H1 (cell line): ENCODE measurements around the gene GLP1R. TPM values are rescaled to one million over a fixed set of nuclear protein-coding genes. Genes with fewer than 3 reads are reported as not detected.

Source experiments
- CTCF ChIA-PET: fragments of 300-600 bp; sonication (Branson Sonifier 250); formaldehyde crosslinking; loops from one replicate; lab custom pipeline; 2021; ENCODE audit not compliant: partially characterized antibody; lab: Charles Lee
- POLR2A ChIA-PET: fragments of 300-600 bp; sonication (Branson Sonifier 250); formaldehyde crosslinking; loops from one replicate; lab custom pipeline; 2021; ENCODE audit warnings: inconsistent platforms; ENCODE audit not compliant: partially characterized antibody; lab: Charles Lee
- DNase-seq, 2 experiments: peaks; one replicate each; pipeline versions ENCODE4 v3.0.0 to v3.0.0-alpha.2; 2010 to 2022; ENCODE audit warnings: low spot score in 2 of 2, low read depth in 1 of 2, mixed read lengths in 1 of 2
- FAIRE-seq: peaks from 2 replicates; lab custom pipeline; 2011; peaks lifted over from hg19 to GRCh38; lab: Jason Lieb, UNC
- H2AFZ ChIP-seq: 2 replicates; pipeline ENCODE4 v1.8.1; 2012; ENCODE audit warnings: low read length, inconsistent platforms
- H2AK5ac ChIP-seq: 2 replicates; pipeline ENCODE4 v1.6.1; 2013; ENCODE audit warnings: low read depth, low read length
- H2BK120ac ChIP-seq: replicated peaks from 2 replicates; pipeline ENCODE3; 2013; ENCODE audit warnings: low read depth, low read length, inconsistent platforms
- H2BK12ac ChIP-seq: 2 replicates; pipeline ENCODE4 v1.6.1; 2013; ENCODE audit warnings: low read depth, low read length
- H2BK15ac ChIP-seq: 2 replicates; pipeline ENCODE4 v1.6.1; 2013; ENCODE audit warnings: low read length
- H2BK20ac ChIP-seq: 2 replicates; pipeline ENCODE4 v1.6.1; 2013; ENCODE audit warnings: low read length
- H2BK5ac ChIP-seq: 2 replicates; pipeline ENCODE4 v1.6.1; 2013; ENCODE audit warnings: low read depth, low read length
- H3K14ac ChIP-seq: 2 replicates; pipeline ENCODE4 v1.6.1; 2013; ENCODE audit warnings: inconsistent platforms; ENCODE audit not compliant: insufficient read length
- H3K18ac ChIP-seq: 2 replicates; pipeline ENCODE4 v1.6.1; 2013; ENCODE audit warnings: low read length; ENCODE audit errors: extremely low read depth
- H3K23ac ChIP-seq: 2 replicates; pipeline ENCODE4 v1.6.1; 2013; ENCODE audit warnings: inconsistent platforms; ENCODE audit not compliant: insufficient read length
- H3K23me2 ChIP-seq: 2 replicates; pipeline ENCODE4 v1.6.1; 2013; ENCODE audit warnings: low read depth, low read length
- H3K27ac ChIP-seq: 2 replicates; pipeline ENCODE4 v1.6.1; 2011; ENCODE audit warnings: low read depth, low read length, inconsistent platforms
- H3K27me3 ChIP-seq, 4 experiments: replicated peaks in 1 of 4; 1 replicate in 1 of 4; 2 replicates in 3 of 4; pipeline versions ENCODE4 v1.6.1 to v1.8.1; 2011 to 2013; ENCODE audit warnings: low read length in 3 of 4, mild to moderate bottlenecking in 3 of 4, inconsistent platforms in 2 of 4, mixed read lengths in 2 of 4, moderate library complexity in 1 of 4; ENCODE audit not compliant: control insufficient read depth in 3 of 4, insufficient read depth in 3 of 4; ENCODE audit errors: extremely low read depth in 1 of 4
- H3K36me3 ChIP-seq, 4 experiments: 2 replicates each; pipeline versions ENCODE4 v1.6.1 to v1.8.1; 2011 to 2013; ENCODE audit warnings: mild to moderate bottlenecking in 4 of 4, low read length in 3 of 4, moderate library complexity in 2 of 4, control low read depth in 1 of 4, inconsistent platforms in 1 of 4; ENCODE audit not compliant: insufficient read depth in 4 of 4, control insufficient read depth in 2 of 4
- H3K4ac ChIP-seq: replicated peaks from 2 replicates; pipeline ENCODE3; 2013; ENCODE audit warnings: low read length, low read depth, mixed read lengths, inconsistent platforms; ENCODE audit not compliant: insufficient read length
- H3K4me1 ChIP-seq, 4 experiments: replicated peaks in 1 of 4; 1 replicate in 1 of 4; 2 replicates in 3 of 4; pipeline versions ENCODE4 v1.6.1 to v1.8.1; 2011 to 2013; ENCODE audit warnings: low read length in 3 of 4, inconsistent platforms in 2 of 4, mixed read lengths in 1 of 4; ENCODE audit not compliant: insufficient read depth in 4 of 4, control insufficient read depth in 3 of 4
- H3K4me2 ChIP-seq, 2 experiments: 2 replicates each; pipeline versions ENCODE4 v1.6.1 to v1.8.1; 2011 to 2013; ENCODE audit warnings: low read depth in 2 of 2, low read length in 2 of 2, control low read depth in 1 of 2, inconsistent platforms in 1 of 2, mild to moderate bottlenecking in 1 of 2; ENCODE audit not compliant: insufficient read depth in 1 of 2
- H3K4me3 ChIP-seq, 4 experiments: fragments of 200-600, 300-600 bp in 1 of 4; sonication (generic), shearing (Covaris generic), sonication (Bioruptor Twin) in 1 of 4; 2 replicates each; pipeline versions ENCODE4 v1.5.1 to v1.8.1; 2011 to 2016; ENCODE audit warnings: low read length in 4 of 4, low read depth in 3 of 4, control low read depth in 2 of 4, inconsistent platforms in 2 of 4, mild to moderate bottlenecking in 2 of 4, mixed read lengths in 1 of 4, moderate library complexity in 1 of 4; ENCODE audit not compliant: insufficient read depth in 2 of 4; ENCODE audit errors: extremely low read depth in 1 of 4
- H3K56ac ChIP-seq: replicated peaks from 2 replicates; pipeline ENCODE3; 2013; ENCODE audit warnings: low read depth, mild to moderate bottlenecking, mixed read lengths, low read length, inconsistent platforms; ENCODE audit not compliant: insufficient read length
- H3K79me1 ChIP-seq: 2 replicates; pipeline ENCODE4 v1.6.1; 2013; ENCODE audit warnings: low read depth, low read length, control low read depth
- H3K79me2 ChIP-seq, 2 experiments: 2 replicates each; pipeline versions ENCODE4 v1.6.1 to v1.8.1; 2012 to 2013; ENCODE audit warnings: low read length in 2 of 2, mild to moderate bottlenecking in 2 of 2, inconsistent platforms in 1 of 2; ENCODE audit not compliant: insufficient read depth in 2 of 2, control insufficient read depth in 1 of 2
- H3K9ac ChIP-seq, 4 experiments: replicated peaks in 1 of 4; 1 replicate in 1 of 4; 2 replicates in 3 of 4; pipeline versions ENCODE4 v1.6.1 to v1.8.1; 2011 to 2013; ENCODE audit warnings: low read depth in 3 of 4, low read length in 3 of 4, control low read depth in 2 of 4, mild to moderate bottlenecking in 2 of 4, moderate library complexity in 2 of 4, inconsistent platforms in 1 of 4; ENCODE audit errors: extremely low read depth in 1 of 4
- H3K9me3 ChIP-seq, 2 experiments: 2 replicates each; pipeline versions ENCODE4 v1.6.1 to v1.8.1; 2012 to 2013; ENCODE audit warnings: mild to moderate bottlenecking in 2 of 2, moderate library complexity in 2 of 2, control low read depth in 1 of 2, inconsistent platforms in 1 of 2, low read depth in 1 of 2, low read length in 1 of 2, mixed read lengths in 1 of 2; ENCODE audit not compliant: insufficient read depth in 2 of 2
- H4K20me1 ChIP-seq, 2 experiments: replicated peaks in 1 of 2; 2 replicates each; pipeline versions ENCODE3 to v1.8.1; 2011 to 2013; ENCODE audit warnings: inconsistent platforms in 2 of 2, low read length in 2 of 2, mild to moderate bottlenecking in 1 of 2; ENCODE audit not compliant: insufficient read depth in 2 of 2, control insufficient read depth in 1 of 2
- H4K5ac ChIP-seq: 2 replicates; pipeline ENCODE4 v1.6.1; 2013; ENCODE audit warnings: low read length, low read depth, mixed read lengths, inconsistent platforms; ENCODE audit not compliant: insufficient read length
- H4K8ac ChIP-seq: 2 replicates; pipeline ENCODE4 v1.8.0; 2013; ENCODE audit warnings: mild to moderate bottlenecking, moderate library complexity, low read length, inconsistent platforms; ENCODE audit not compliant: insufficient read depth; ENCODE audit errors: extremely low read depth
- H4K91ac ChIP-seq: replicated peaks from 2 replicates; pipeline ENCODE3; 2013; ENCODE audit warnings: low read length, mixed read lengths, inconsistent platforms; ENCODE audit not compliant: insufficient read length
- CHD1 ChIP-seq: IDR thresholded peaks from 2 replicates; pipeline ENCODE4 v1.6.1; 2012; ENCODE audit warnings: low read depth, low read length, improper control_type of control experiment
- EZH2 ChIP-seq: fragments of 200-600 bp; sonication (generic); IDR thresholded peaks from 2 replicates; pipeline ENCODE4 v1.7.1; 2012; ENCODE audit warnings: low read depth, mild to moderate bottlenecking, moderate library complexity, low read length, inconsistent platforms; ENCODE audit not compliant: severe bottlenecking
- POLR2A ChIP-seq, 2 experiments: IDR thresholded peaks; 1 replicate in 1 of 2; 2 replicates in 1 of 2; pipeline ENCODE4 v1.6.1; 2011; ENCODE audit warnings: low read depth in 2 of 2, low read length in 2 of 2, mild to moderate bottlenecking in 2 of 2; ENCODE audit errors: control extremely low read depth in 1 of 2
- POLR2AphosphoS5 ChIP-seq: IDR thresholded peaks from 2 replicates; pipeline ENCODE4 v1.6.1; 2011; ENCODE audit warnings: low read depth, low read length
- SIN3A ChIP-seq, 2 experiments: IDR thresholded peaks in 1 of 2; conservative IDR thresholded peaks in 1 of 2; 2 replicates each; pipeline ENCODE4 v1.6.1; 2011 to 2012; ENCODE audit warnings: low read length in 2 of 2, improper control_type of control experiment in 1 of 2, low read depth in 1 of 2, mild to moderate bottlenecking in 1 of 2
- SP1 ChIP-seq: IDR thresholded peaks from 2 replicates; pipeline ENCODE4 v1.6.1; 2011; ENCODE audit warnings: low read depth, low read length
- TAF1 ChIP-seq: IDR thresholded peaks from 2 replicates; pipeline ENCODE4 v1.6.1; 2011; ENCODE audit warnings: mild to moderate bottlenecking, low read depth, low read length
- TCF12 ChIP-seq: IDR thresholded peaks from 2 replicates; pipeline ENCODE4 v1.6.1; 2011; ENCODE audit warnings: low read depth, mild to moderate bottlenecking, low read length
- ZNF274 ChIP-seq: IDR thresholded peaks from 2 replicates; pipeline ENCODE4 v1.7.0; 2012; ENCODE audit warnings: low read length, borderline replicate concordance; ENCODE audit errors: extremely low read depth
- WGBS, 2 experiments: shearing (Covaris generic) in 1 of 2; methylation state at CpG; one replicate each; pipeline versions ENCODE4 v1.1.6 to v1.1.7; 2013 to 2015; ENCODE audit warnings: low lambda C conversion rate in 2 of 2, mixed read lengths in 2 of 2, inconsistent platforms in 1 of 2, low coverage in 1 of 2, missing lambda C conversion rate in 1 of 2; ENCODE audit not compliant: insufficient replicate concordance in 2 of 2, insufficient coverage in 1 of 2, insufficient read length in 1 of 2; ENCODE audit errors: extremely low coverage in 1 of 2, missing lambda C conversion rate in 1 of 2; 5-methylcytosine and 5-hydroxymethylcytosine counted together
- polyA plus RNA-seq, 7 experiments: library from polyadenylated mRNA; depleted of rRNA in 3 of 7; stranded (reverse) in 5 of 7; unstranded in 2 of 7; fragments of >200 nt in 5 of 7; fragments of 200-250 nt in 2 of 7; gene quantifications; 1 replicate in 5 of 7; 2 replicates in 1 of 7; 4 replicates in 1 of 7; pipeline versions ENCODE4 v1.2.1 to v1.2.3, GENCODE V29; 2011 to 2013; ENCODE audit warnings: missing spikeins in 2 of 7, mixed read lengths in 2 of 7
- total RNA-seq: library from RNA; stranded (reverse); fragmentation: NEBNext Ultra II Directional; extraction: Animal tissue kit (Norgen Biotek cat#: 25700); gene quantifications from 2 replicates; pipeline ENCODE4 v1.2.1, GENCODE V29; 2021

The GLP1R gene
- total and polyA plus RNA-seq, 2 of the 8 experiments (the other 6 are each of a cell fraction or from before 2014, with no cell fraction given), result 2.6 to 2.7 TPM

- H3K27me3 ChIP-seq, result no peaks in the 10 kb centered on the region
- H2AFZ ChIP-seq, result no peak overlapping the region
- no peak overlapping the region for H2AK5ac ChIP-seq
- no peak for DNase-seq
- H4K5ac ChIP-seq, result no peak overlapping the region
- no peak overlapping the region for H3K4me2 ChIP-seq
- H3K4ac ChIP-seq, result no peak overlapping the region
- no peak overlapping the region for H3K27ac ChIP-seq
- CTCF ChIA-PET, result interaction anchor here (0.6 to 5.1 kb wide), 21 partner anchors 11 to 1949 kb away, joined by 3 to 28 read pairs (median 5); partner anchors contain the start of gene GLP1R
- no peaks in the 10 kb centered on the region for H3K9me3 ChIP-seq
- TF ChIP-seq TAF1, result no peak
- TF ChIP-seq TCF12, result no peak
- TF ChIP-seq CHD1, result no peak
- TF ChIP-seq SIN3A (conservative IDR thresholded peaks at IDR 0.05 in 1 of 2, IDR thresholded peaks at IDR 0.05 in 1 of 2; ENCODE audit: low read depth in 1 of 2, low read length in 2 of 2), result no peak
- TF ChIP-seq ZNF274, result no peak
- TF ChIP-seq POLR2A (IDR thresholded peaks at IDR 0.05; ENCODE audit: control extremely low read depth in 1 of 2, low read depth in 2 of 2, low read length in 2 of 2), result no peak
- TF ChIP-seq SP1, result no peak
- no peak for TF ChIP-seq EZH2
- TF ChIP-seq POLR2AphosphoS5, result no peak
- TF ChIP-seq, all 59 proteins: peak for 0
- 87% methylated on average over 6 of the region's 6 CpGs; no CpG with 5 or more reads in 1 of the 2 experiments for WGBS, 2 experiments
- no peak overlapping the region for H3K18ac ChIP-seq
- FAIRE-seq, result no peak
- H3K23me2 ChIP-seq, result no peaks in the 10 kb centered on the region; the same call in 1 of the 2 replicates
- peaks cover 0 to 2% of the 10 kb centered on the region in 2 experiments for H4K20me1 ChIP-seq
- no peak overlapping the region for H4K91ac ChIP-seq
- H3K14ac ChIP-seq, result no peak overlapping the region
- H2BK15ac ChIP-seq, result no peak overlapping the region
- peaks cover 0 to 3% (median 2%) of the 10 kb centered on the region in 4 experiments; a peak in 2 of 8 replicates for H3K36me3 ChIP-seq
- no peak overlapping the region; the same call in 1 of the 2 replicates for H4K8ac ChIP-seq
- no peak overlapping the region for H3K9ac ChIP-seq
- H2BK5ac ChIP-seq, result no peak overlapping the region
- POLR2A ChIA-PET, result interaction anchor here (1.6 kb wide), 1 partner anchor 13 kb away, joined by 5 read pairs; no protein-coding TSS in a partner anchor
- H3K56ac ChIP-seq, result no peak overlapping the region
- H3K4me1 ChIP-seq, result no peaks in the 10 kb centered on the region
- H2BK12ac ChIP-seq, result no peak overlapping the region
- H3K79me1 ChIP-seq, result no peaks in the 10 kb centered on the region
- H2BK20ac ChIP-seq, result no peak overlapping the region
- H2BK120ac ChIP-seq, result no peak overlapping the region
- no peaks in the 10 kb centered on the region for H3K79me2 ChIP-seq
- H3K4me3 ChIP-seq, result no peak overlapping the region
- no peak overlapping the region for H3K23ac ChIP-seq
Observed at GRCh38 chr6:39061182-39061581, 12.6 kb downstream of the GLP1R start.
